Cardiac muscle cell (in vitro differentiated cells and primary cell): ENCODE data around the gene CHID1. TPM values are rescaled to one million over a fixed set of nuclear protein-coding genes. Genes with fewer than 3 reads are reported as not detected.

Experiments
- DNase-seq, 2 donors: peaks; one replicate each; pipeline versions ENCODE4 v3.0.0 to v3.0.0-alpha.2; 2010 to 2017; ENCODE audit warnings: low read depth in 1 of 2, low spot score in 1 of 2
- H3K27ac ChIP-seq: fragments of 200-600 bp; sonication (generic); 2 replicates; pipeline ENCODE4 v1.5.1; 2016
- H3K27me3 ChIP-seq: fragments of 200-600 bp; sonication (generic); 2 replicates; pipeline ENCODE4 v1.6.0; 2016; ENCODE audit warnings: control low read depth
- H3K36me3 ChIP-seq: fragments of 200-600 bp; sonication (generic); 2 replicates; pipeline ENCODE4 v1.5.1; 2016; ENCODE audit warnings: control low read depth
- H3K4me1 ChIP-seq: fragments of 200-600 bp; sonication (generic); 2 replicates; pipeline ENCODE4 v1.8.1; 2017; ENCODE audit warnings: low read depth, mild to moderate bottlenecking, mixed run types
- H3K4me3 ChIP-seq: fragments of 200-600 bp; sonication (generic); 2 replicates; pipeline ENCODE4 v1.5.1; 2016; ENCODE audit warnings: mild to moderate bottlenecking
- H3K9me3 ChIP-seq: fragments of 200-600 bp; sonication (generic); 2 replicates; pipeline ENCODE4 v1.5.1; 2017; ENCODE audit warnings: low read depth, mild to moderate bottlenecking, control low read depth
- polyA plus RNA-seq: library from polyadenylated mRNA; unstranded; fragments of >200 nt; fragmentation: Nextera tagmentation; extraction: Ambion mirVana; gene quantifications from 2 replicates; pipeline ENCODE4 v1.2.1, GENCODE V29; 2016
- total RNA-seq: library from RNA; depleted of rRNA; stranded (reverse); fragments of >200 nt; gene quantifications from 2 replicates; pipeline ENCODE4 v1.2.3, GENCODE V29; 2016
- TF ChIP-seq, protein P1 (sequence below): IDR thresholded peaks from 2 replicates; pipeline ENCODE4 v1.5.1; 2012; ENCODE audit warnings: low read depth, mild to moderate bottlenecking, low read length

Gene CHID1
- total and polyA plus RNA-seq, 2 experiments from 2014 or later = 67.7 to 145 TPM

DNA sequence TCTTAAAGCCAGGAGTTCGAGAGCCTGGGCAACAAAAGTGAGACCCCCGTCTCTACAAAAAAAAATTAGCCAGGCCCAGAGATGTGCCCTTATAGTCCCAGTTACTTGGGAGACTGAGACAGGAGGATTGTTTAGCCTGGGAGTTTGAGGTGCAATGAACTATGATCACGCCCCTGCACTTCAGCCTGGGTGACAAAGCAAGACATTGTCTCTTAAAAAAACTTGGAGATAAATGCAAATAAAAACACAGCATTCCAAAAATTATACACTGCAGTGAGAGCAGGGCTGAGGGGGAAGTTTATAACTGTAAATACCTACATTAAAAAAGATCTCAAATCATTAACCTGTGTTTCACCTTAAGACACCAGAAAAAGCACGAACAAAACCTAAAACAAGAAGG, 37.1 kb upstream of the CHID1 start:
- DNase-seq = no peak
- Histone ChIP-seq H3K4me1 (peaks cover 16% of the 10 kb centered on the region), H3K27me3 (no peaks in the 10 kb centered on the region), H3K4me3 (no peak overlapping the region), H3K36me3 (no peaks in the 10 kb centered on the region), H3K9me3 (no peaks in the 10 kb centered on the region), H3K27ac (no peak overlapping the region)
- TF ChIP-seq, protein P1, sequence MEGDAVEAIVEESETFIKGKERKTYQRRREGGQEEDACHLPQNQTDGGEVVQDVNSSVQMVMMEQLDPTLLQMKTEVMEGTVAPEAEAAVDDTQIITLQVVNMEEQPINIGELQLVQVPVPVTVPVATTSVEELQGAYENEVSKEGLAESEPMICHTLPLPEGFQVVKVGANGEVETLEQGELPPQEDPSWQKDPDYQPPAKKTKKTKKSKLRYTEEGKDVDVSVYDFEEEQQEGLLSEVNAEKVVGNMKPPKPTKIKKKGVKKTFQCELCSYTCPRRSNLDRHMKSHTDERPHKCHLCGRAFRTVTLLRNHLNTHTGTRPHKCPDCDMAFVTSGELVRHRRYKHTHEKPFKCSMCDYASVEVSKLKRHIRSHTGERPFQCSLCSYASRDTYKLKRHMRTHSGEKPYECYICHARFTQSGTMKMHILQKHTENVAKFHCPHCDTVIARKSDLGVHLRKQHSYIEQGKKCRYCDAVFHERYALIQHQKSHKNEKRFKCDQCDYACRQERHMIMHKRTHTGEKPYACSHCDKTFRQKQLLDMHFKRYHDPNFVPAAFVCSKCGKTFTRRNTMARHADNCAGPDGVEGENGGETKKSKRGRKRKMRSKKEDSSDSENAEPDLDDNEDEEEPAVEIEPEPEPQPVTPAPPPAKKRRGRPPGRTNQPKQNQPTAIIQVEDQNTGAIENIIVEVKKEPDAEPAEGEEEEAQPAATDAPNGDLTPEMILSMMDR = no peak

DNA sequence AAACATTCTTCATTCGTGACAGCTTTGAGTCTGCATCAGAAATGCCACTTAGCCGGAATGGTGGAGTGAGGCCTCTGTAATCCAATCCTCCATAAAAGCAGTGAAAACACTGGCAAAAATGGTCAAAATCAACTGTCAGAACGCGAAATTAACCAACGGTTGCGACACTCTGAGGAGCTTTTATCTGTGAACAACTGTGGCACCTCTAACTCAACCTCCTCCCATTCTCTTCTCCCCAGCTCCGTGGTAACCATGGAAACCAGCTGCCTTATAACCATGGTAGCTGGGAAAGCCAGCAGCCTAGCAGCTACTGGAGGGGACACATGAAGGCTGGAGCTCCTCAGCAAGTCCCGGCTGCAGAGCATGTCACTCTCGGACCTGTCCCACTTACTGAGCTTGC, 35.4 kb upstream of the CHID1 start:
- TF ChIP-seq, protein P1 = no peak
- no peak overlapping the region for H3K27ac ChIP-seq
- H3K4me3 ChIP-seq = no peak overlapping the region
- peak in 1 of 2 donors; percentile 74 for DNase-seq
- H3K9me3 ChIP-seq = no peaks in the 10 kb centered on the region
- no peaks in the 10 kb centered on the region for H3K27me3 ChIP-seq
- peaks cover 15% of the 10 kb centered on the region for H3K4me1 ChIP-seq
- H3K36me3 ChIP-seq = no peaks in the 10 kb centered on the region

DNA sequence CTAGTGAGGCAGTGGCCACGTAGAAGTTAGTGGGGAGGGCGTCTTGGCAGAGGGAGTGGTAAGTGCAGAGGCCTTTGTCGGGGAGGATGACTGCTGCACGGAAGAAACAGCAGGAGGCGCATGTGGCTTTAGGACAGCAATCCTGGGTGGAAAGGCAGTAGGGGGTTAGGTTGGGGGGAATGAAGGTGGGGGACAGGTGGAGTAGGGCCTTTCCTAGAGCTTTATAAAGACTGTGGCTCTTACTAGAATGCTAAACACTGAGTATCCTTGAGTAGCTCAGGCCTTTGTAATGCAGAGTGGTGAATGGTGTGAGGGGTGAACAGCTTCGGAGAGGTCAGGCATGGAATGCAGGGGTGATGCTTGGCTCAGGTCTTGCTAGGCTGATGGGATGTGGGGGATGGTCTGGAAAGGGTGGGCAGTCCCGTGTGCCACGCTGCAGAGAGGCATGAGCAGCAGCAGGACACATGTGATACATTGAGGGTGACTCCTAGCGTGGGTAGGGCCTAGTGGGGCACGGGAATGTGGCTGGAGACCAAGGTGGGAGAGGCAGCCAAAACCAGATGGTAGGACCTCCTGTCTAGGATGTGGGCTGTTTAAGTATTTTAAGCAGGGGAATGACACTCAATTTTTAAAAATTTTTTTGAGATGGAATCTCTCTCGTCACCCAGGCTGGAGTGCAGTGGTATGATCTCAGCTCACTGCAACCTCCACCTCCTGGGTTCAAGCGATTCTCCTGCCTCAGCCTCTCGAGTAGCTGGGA, 34.3 kb upstream of the CHID1 start:
- Histone ChIP-seq H3K9me3 (no peaks in the 10 kb centered on the region), H3K4me1 (peaks cover 15% of the 10 kb centered on the region), H3K27ac (peak overlapping the region; percentile 35), H3K36me3 (no peaks in the 10 kb centered on the region), H3K27me3 (no peaks in the 10 kb centered on the region), H3K4me3 (no peak overlapping the region)
- TF ChIP-seq, protein P1 = peak; percentile 32
- peak; percentile 27 to 52 for DNase-seq

DNA sequence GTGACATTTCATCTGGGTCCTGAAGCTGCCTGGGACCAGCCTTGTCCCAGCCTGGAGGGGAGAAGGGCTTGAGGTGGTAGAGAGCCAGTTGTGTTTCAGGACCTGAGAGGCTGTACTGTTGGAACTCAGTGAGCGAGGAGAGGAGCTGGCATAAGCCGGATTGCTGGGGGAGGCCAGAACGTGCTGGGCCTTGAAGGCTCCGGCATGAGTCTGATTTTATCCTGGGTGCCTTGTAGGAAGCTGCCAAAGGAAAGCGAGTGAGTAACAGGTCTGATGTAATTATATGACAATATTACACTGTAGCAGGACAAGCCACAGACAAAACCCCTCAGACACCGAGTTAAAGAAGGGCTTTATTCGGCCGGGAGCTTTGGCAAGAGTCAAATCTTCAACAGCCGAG, 32.2 kb upstream of the CHID1 start:
- no peak overlapping the region for H3K4me3 ChIP-seq
- peak in 1 of 2 donors; percentile 88 for DNase-seq
- no peaks in the 10 kb centered on the region for H3K27me3 ChIP-seq
- no peaks in the 10 kb centered on the region for H3K36me3 ChIP-seq
- TF ChIP-seq, protein P1 = no peak
- H3K9me3 ChIP-seq = no peaks in the 10 kb centered on the region
- H3K4me1 ChIP-seq = peaks cover 15% of the 10 kb centered on the region
- peak overlapping the region; percentile 53 for H3K27ac ChIP-seq

DNA sequence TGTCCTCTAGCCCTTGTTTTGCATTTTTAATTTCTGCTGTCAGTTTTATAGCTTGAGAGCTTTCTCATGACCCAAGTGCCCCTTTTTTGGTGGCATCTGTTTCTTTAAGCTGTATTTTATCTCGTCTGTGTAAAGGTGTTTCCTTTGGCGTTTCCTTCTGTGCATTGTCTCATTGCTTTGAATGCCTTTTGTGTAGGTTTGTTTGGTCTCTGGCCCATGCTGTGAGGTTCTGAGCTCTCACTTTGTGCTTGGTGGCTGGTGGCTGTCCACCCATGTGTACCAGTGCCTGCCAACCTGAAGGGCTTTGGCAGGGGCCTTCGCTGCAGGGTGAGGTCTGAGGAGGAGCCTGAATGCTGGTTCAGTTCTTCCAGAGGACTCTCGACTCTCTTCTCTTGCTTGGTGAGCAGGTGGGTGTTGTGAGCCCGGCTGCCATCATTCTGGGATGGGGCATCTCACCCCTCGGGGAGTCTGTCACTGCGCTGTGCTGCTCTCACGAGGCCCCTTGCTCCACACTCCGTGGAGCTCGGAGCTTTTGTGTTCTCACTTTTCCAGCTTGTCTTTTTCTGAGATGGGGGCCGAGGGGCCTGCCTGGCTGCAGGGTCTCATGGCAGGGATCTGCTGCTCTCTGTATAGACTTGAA, 30.0 kb upstream of the CHID1 start:
- Histone ChIP-seq H3K9me3 (no peaks in the 10 kb centered on the region), H3K36me3 (no peaks in the 10 kb centered on the region), H3K27ac (peak overlapping the region; percentile 23), H3K4me1 (peaks cover 15% of the 10 kb centered on the region), H3K4me3 (no peak overlapping the region), H3K27me3 (no peaks in the 10 kb centered on the region)
- TF ChIP-seq, protein P1 = no peak
- DNase-seq = no peak
